Iris pigment epithelial cell (primary cell): Measurements from ENCODE around the gene BTRC.
"Not testable (repeated sequence)": the region's sequence is repeated elsewhere in the genome, so short reads cannot be mapped to it uniquely, and the experiment has no call there.

Experiments used
- DNase-seq: peaks from one replicate; pipeline ENCODE4 v3.0.0-alpha.2; 2011; ENCODE audit warnings: low read depth

The BTRC gene

DNA sequence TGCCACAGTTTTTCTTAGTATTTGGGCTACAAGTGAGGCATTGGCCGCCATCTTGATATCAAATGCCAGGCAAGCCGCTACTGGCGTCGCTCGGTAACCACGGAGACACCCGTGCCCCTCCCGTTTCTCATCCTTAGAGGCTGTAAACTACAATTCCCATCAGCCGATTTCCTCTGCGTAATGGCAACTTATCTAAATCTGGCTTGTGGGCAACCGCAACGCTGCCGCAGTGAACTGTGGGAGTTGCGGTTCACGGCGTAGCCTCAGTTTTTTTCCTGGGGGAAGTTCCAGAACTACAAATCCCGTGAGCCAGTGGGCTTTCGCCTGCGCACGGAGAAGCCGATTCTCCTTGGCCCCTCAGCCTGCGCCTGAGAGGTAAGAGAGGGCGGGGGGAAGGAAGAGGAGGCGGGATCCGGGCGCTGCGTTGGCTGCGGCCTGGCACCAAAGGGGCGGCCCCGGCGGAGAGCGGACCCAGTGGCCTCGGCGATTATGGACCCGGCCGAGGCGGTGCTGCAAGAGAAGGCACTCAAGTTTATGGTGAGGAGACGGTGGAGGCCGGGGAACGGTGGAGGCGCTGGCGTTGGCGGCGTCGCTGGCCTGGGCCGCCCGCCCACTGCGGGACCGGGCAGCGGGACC is at the start of gene BTRC:
TSS of gene BTRC (plus strand) at position 474 of the 636 bp plus-strand sequence. CDS start at position 490, 16 bp downstream.
- peak; percentile 100 for DNase-seq

- no peak for DNase-seq
These were observed 49.6 kb upstream of the BTRC start for GRCh38 chr10:101304316-101304715.

- DNase-seq: no peak
These were observed 48.4 kb upstream of the BTRC start for GRCh38 chr10:101305320-101306241.

DNA sequence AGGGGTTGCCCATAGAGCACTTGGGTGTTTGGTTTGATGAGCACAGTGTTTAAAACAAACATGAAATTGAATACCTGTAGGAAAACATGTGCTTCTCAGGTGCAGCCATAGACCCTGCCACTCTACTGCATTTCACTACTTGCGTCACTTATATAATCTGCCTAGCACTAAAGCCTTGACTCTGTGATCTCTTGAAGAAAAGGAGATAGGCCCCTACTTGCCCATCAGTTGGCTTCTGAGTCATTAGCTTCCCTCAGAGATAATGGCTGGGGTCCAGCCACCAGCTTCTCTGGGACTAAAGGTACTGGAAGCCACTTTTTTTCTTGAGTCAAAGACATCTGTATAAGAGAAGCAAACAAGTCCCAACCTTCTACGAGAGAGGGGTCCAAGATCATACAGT is 45.9 kb upstream of the BTRC start:
- no peak for DNase-seq

GRCh38 chr10:101310529-101311184 is 43.3 kb upstream of the BTRC start:
- peak; percentile 32 for DNase-seq

DNA sequence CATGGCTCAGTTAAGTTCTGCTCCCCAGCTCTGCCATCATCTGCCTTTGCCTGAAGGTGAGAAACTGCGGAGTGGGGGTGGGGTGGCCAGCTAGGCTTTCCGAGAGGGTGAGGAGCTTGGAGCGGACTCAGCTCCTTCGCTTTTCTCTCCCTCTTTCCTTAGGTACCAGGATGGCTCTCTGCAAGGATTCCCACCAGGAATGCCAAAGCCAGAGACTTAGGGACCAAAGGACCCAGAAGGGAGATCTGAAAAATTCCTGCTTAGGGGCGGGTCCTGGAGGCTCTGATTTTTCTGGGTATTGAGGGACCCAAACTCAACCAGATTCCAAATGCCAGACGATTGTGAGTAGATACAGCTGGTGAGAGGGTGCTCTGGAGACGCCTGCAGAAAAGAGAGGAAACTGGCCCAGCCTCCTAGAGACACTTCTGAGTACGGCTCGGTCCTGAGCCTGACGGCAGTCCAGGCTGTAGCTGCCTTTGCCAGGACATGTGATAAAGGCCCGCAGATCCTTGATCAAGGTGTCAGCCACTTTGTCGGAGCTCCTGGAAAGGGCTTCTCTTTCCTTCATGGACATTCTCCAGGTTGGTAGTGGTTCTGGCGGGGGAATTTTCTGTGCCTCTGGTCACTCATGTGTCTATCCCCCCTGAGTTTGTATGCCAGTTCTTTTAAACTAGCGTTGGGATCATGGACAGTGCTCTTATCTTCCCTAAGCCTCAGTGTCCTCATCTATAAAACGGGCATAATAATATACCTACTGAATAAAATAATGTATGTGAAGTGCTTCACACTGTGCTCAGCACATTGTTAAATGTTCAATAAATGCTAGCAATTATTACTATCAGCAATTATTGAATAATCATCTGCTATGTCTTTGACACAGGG is 42.5 kb upstream of the BTRC start:
- DNase-seq: no peak

DNA sequence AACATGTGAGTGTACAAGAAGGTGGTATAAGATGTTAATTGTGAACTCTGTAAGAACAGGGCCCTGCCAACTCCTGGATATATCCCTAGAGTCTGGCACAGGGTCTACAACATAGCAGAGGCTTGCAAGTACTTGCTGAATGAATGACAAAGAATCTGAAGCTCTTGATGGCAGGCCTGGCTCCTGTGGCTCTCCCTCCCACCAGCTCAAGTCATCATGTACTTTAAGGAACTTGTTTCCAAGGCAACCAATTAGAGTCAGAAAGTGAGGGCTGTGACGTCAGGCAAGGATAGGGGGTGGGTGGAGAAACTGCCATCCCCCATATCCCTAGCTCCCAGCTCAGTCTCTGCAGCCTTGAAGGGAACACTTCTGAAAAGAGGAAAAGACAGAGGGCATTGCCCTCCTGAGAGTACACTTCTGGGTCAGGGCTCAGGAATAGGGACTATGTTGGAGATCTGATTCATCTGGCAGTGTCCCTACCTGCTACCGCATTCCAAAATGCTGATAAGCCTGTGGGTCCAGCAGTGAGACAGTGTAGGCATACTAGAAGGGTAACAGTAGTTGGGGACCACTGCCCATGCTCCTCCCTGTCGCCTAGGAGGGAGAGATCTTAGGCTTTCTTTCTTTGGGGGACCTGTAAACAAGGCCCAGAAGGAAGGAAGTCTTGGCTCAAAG is 34.6 kb upstream of the BTRC start:
- no peak for DNase-seq

DNA sequence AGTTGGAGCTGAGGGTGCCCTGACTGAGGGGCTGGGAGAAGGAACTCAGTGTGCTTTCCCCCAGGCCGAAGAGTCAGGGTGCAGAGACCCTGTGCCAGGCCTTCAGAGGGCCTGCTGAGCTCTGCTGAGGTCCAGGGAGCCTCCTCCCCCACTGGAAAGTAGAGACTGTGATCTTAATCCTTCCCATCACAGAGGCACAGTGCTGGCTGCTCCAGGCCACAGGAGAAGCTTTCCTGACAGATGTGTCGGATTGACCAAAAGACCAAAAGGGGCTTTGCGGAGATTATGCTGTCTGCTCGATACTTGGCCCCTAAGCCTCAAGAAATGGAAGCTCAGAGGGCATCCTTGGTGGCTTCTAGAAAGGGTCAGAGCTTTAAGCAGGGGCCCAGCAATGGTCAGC is 32.9 kb upstream of the BTRC start:
- DNase-seq: no peak

GRCh38 chr10:101322266-101323108 is 31.5 kb upstream of the BTRC start:
- no peak for DNase-seq

DNA sequence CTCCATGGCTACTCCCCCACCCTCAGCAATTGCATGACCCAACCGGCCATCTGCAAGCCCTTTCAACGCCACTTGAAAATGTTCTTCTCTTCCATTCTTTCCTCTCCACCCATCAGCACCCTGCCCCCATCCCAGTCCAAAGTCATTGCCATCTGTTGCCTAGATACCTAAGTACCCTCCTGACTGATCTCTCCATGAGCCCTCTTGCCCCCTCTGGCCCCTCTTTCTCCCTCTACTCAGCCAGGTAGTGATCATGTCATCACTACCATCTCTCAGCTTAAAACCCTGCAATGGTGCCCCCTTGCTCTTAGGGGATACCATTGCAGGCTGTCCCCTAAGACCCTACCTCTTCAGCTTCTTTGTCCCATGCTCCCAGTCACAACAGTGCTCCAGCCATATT is 30.5 kb upstream of the BTRC start:
- DNase-seq: no peak

DNA sequence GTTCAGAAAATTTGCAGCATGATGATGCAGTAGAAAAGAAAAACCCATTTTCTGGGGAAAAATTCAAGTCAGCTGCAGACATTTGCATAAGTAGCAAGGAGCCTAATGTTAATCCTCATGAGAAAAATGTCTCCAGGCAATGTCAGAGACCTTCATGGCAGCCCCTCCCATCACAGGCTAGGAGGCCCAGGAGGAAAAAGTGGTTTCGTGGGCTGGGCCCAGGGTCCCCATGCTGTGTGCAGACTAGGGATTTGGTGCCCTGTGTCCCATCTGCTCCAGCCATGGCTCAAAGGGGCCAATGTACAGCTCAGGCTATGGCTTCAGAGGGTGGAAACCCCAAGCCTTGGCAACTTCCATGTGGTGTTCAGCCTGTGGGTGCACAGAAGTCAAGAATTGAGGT is 26.5 kb upstream of the BTRC start:
- DNase-seq: not testable (repeated sequence)

DNA sequence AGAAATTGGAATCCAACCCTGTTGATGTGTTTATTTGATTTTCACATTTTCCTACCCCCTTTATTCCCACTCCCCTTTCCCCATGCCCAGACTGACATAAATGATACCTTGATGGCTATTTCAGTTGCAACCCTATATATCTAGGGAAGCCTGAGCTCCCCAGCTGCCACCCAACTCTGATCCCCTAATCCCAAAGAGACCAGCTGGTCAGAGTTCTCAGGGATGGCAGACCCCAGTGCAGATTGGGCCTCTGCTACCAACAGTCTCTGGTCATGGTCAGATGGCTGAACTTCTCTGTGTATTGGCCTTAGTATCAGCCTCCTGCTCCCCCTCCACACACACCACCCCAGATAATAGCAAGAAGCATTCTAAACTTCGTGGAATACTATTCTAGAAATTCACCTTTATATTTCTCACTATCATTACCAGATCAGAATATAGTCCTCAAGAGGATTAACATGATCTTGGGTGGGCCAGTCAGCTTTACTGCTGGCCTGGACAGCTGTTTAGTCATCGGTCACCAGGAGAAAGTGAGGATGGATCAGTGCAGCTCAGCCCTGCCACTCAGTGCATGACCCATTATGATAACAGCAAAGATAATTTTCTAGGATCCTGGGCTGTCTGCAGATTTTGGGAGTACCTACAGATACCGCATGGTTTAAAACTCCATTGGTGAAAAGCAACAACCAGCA is 24.5 kb upstream of the BTRC start:
- no peak for DNase-seq

- no peak for DNase-seq
These were observed 23.7 kb upstream of the BTRC start for GRCh38 chr10:101330231-101330630.

DNA sequence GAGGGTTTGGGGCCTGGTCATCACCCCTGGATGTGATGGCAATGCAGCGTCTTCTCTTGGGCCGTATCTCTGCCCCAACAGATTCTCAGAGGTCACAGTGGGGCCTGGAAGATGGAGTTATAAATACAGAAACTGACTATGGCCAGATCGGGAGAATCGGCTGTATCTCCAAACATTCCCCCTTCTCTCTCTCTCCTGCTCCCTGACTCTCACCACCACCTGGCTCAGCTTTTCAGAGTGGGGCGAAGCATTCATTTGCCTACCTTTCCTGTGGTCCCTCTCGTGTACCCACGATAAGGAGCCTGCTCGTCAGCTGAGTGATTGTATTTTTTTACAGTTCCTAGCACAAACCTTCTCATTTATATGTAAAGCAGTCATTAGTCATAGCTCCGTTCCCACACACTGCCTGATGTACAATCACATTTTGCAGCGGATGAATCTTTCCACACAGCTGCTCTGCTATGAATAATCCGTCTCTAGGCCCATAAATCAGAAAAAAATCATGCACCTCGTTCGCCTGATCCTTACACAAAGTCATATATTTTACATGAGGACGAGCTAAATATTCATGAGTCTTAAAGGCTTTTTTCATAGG is 23.2 kb upstream of the BTRC start:
- peak; percentile 35 for DNase-seq

GRCh38 chr10:101331956-101332355 is 22.0 kb upstream of the BTRC start:
- no peak for DNase-seq

GRCh38 chr10:101334259-101334658 is 19.7 kb upstream of the BTRC start:
- not testable (repeated sequence) for DNase-seq

DNA sequence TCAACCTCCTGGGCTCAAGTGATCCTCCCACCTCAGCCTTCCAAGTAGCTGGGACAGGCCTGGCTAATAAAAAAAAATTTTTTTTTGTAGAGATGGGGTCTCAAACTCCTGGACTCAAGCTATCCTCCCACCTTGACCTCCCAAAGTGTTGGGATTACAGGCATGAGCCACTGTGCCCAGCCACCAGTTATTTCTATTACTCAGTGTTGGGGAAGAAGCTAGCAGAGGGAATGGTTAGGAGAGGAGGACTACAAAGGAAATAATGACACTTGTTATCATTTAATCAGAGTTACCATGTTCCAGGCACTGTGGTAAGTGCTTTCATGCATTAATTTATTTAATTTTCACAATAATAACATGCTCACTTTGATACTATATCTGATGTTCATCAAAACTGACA is 17.6 kb upstream of the BTRC start:
- DNase-seq: no peak

DNA sequence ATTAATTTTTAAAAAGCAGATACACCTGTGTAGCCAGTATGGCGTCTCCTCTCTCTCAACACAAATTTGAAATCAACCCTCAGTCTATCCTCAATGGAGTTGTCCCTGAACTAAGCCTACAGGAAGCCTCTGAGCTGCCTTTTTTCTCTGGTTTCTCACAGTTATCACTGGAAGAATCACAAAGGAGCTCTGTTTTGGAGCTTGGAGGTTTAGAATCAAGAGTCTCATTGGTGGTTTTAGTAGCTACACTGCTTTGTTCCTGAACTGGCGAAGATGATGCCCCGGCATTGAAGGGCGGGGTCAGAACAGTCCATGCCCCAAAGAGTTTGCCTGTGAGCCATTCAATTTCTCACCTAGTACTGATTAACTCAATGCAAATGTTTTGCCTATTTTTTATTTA is 16.1 kb upstream of the BTRC start:
- DNase-seq: no peak

DNA sequence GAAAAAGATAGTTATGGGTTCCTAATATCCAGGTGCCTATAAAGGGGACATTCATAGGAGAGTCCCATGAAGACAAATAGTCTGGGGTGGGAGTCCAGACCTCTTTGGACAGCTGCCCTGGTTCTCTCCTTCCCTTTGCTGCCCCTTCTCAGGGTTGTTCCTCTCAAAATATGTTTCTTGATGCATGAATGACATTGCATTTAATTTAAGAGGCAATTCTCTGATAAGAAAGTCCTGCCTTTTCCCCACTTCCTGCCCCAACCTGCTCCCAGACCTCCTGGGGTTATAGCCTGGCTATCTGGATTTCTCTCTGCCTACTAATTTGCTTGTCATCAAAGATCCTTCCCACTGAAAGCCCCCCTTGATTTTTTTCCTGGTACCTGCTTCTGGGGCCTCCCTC is 12.5 kb upstream of the BTRC start:
- DNase-seq: no peak
